NT2/D1 (cell line): ENCODE measurements around the gene AQP12A.

Experiments used
- SUZ12 ChIP-seq: IDR thresholded peaks from 2 replicates; pipeline ENCODE4 v1.6.1; 2011; ENCODE audit not compliant: insufficient read length, insufficient read depth; ENCODE audit errors: extremely low read depth
- YY1 ChIP-seq: IDR thresholded peaks from 2 replicates; pipeline ENCODE4 v1.6.1; 2011; ENCODE audit not compliant: insufficient read length, insufficient read depth
- ZNF274 ChIP-seq: IDR thresholded peaks from 2 replicates; pipeline ENCODE4 v1.6.1; 2011; ENCODE audit warnings: mild to moderate bottlenecking, low read depth, low read length

DNA sequence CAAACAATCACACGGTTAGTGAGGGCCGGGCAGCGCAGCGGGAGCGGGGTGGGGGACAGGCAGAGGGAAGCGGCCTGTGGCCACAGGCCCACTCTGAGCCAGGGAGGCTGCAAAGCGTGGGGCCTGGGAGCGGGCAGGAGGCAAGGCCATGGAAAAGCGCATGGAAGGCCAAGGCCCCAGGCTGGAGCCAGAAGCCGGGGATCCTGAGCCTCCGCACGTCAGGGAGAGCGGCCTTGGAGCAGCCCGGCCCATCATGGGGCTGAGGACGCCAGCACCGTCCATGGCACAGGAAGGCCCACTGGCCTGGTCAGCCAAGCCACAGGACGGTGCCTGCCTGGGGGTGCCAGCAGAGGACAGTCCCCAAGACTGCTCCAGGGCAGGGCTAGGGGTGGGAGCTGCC is 43.1 kb downstream of the AQP12A start:
- TF ChIP-seq YY1: no peak
- TF ChIP-seq SUZ12: no peak
- no peak for TF ChIP-seq ZNF274
